Measurements from ENCODE around the gene KLHL3.

DNA sequence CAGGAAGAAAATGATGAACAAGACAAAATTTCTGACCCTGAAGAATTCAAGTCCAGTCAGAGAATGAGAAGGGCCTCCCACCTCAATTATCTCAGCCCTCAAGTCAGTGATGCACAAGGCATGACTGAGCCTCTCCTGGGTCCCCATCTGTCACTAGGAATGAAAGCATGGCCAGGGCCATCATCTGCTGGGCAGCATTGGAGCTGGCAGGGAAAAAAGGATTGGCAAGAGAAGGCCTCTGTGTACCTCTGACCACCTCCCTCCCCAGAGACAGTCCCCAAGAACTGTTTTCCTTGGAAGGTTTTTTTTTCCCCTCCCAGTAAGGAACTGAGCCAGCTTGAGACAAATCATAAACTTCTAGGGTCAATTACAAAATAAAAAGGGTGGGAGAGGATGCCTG is 76.7 kb downstream of the KLHL3 start:
- no peak for TF ChIP-seq EZH2 (IDR thresholded peaks at IDR 0.05; ENCODE audit: insufficient read depth, low read length)
- TF ChIP-seq, protein P1, sequence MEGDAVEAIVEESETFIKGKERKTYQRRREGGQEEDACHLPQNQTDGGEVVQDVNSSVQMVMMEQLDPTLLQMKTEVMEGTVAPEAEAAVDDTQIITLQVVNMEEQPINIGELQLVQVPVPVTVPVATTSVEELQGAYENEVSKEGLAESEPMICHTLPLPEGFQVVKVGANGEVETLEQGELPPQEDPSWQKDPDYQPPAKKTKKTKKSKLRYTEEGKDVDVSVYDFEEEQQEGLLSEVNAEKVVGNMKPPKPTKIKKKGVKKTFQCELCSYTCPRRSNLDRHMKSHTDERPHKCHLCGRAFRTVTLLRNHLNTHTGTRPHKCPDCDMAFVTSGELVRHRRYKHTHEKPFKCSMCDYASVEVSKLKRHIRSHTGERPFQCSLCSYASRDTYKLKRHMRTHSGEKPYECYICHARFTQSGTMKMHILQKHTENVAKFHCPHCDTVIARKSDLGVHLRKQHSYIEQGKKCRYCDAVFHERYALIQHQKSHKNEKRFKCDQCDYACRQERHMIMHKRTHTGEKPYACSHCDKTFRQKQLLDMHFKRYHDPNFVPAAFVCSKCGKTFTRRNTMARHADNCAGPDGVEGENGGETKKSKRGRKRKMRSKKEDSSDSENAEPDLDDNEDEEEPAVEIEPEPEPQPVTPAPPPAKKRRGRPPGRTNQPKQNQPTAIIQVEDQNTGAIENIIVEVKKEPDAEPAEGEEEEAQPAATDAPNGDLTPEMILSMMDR (IDR thresholded peaks at IDR 0.05; ENCODE audit: insufficient read depth, low read depth, low read length) = no peak

Data from astrocyte (in vitro differentiated cells and primary cell).